ENCODE data around the gene LRRC3.

- TF ChIP-seq CTCF (conservative IDR thresholded peaks at IDR 0.05; ENCODE audit: low read length) (no peak), EZH2phosphoT487 (IDR thresholded peaks at IDR 0.05; ENCODE audit: borderline replicate concordance) (no peak)
These were observed 23.5 kb downstream of the LRRC3 start for GRCh38 chr21:44478801-44479167.
